ENCODE data around the gene PHF2. TPM values are rescaled to one million over a fixed set of nuclear protein-coding genes. Genes with fewer than 3 reads are reported as not detected.

PHF2 gene
- total and polyA plus RNA-seq, 10 donors: 11.2 to 46.2 (median 31.0) TPM

GRCh38 chr9:93658184-93658925, 82.0 kb downstream of the PHF2 start:
- Histone ChIP-seq H3K27ac (no peak overlapping the region), H3K36me3 (peaks cover 0 to 97% (median 63%) of the 10 kb centered on the region in 6 donors), H3K9me3 (no peaks in the 10 kb centered on the region), H3K27me3 (replicated peaks in 1 of 7) (no peaks in the 10 kb centered on the region), H3K4me1 (no peaks in the 10 kb centered on the region), H3K4me3 (no peak overlapping the region)
- 95 to 99% (median 97%) methylated on average over 9 to 12 of the region's 12 CpGs for WGBS, 5 donors
- no peak for TF ChIP-seq CTCF (IDR thresholded peaks at IDR 0.05 in 8 of 11, conservative IDR thresholded peaks at IDR 0.05 in 3 of 11)
- no peak for TF ChIP-seq POLR2AphosphoS5 (IDR thresholded peaks at IDR 0.05)
- no peak for TF ChIP-seq POLR2A (IDR thresholded peaks at IDR 0.05)
- intact Hi-C loops (cut with DNase I; ENCODE audit: low total_unique reads): no loop called here
- peak; percentile 56 for DNase-seq

GRCh38 chr9:93659044-93659836, 82.9 kb downstream of the PHF2 start:
- 92 to 100% (median 96%) methylated on average over 7 to 12 of the region's 12 CpGs for WGBS, 5 donors
- Histone ChIP-seq H3K27ac (no peak overlapping the region), H3K4me3 (no peak overlapping the region), H3K4me1 (no peaks in the 10 kb centered on the region), H3K36me3 (peaks cover 0 to 97% (median 61%) of the 10 kb centered on the region in 6 donors), H3K27me3 (replicated peaks in 1 of 7) (no peaks in the 10 kb centered on the region), H3K9me3 (no peaks in the 10 kb centered on the region)
- intact Hi-C loops (cut with DNase I; ENCODE audit: low total_unique reads): no loop called here
- TF ChIP-seq POLR2AphosphoS5 (IDR thresholded peaks at IDR 0.05): no peak
- no peak for TF ChIP-seq POLR2A (IDR thresholded peaks at IDR 0.05)
- no peak for TF ChIP-seq CTCF (IDR thresholded peaks at IDR 0.05 in 8 of 11, conservative IDR thresholded peaks at IDR 0.05 in 3 of 11)
- peak; percentile 47 for DNase-seq

DNA sequence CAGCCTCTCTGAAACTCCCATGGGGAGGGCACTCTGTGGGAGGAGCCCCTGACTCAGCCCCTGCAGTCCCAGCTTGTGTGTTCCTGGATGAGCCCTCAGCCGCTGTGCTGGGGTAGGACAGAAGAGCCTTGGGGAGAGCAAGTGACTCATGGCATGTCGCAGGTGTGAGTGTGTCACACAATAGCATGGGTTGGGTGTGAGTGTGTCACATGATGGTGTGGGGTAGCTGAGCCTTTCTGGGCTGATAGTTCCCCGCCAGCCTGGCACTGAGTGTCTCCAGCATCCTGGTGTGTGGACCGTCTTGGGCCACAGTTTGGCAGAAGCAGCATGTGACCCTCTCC, 83.4 kb downstream of the PHF2 start:
- no peaks in the 10 kb centered on the region for H3K27me3 ChIP-seq (replicated peaks in 1 of 7)
- TF ChIP-seq POLR2AphosphoS5 (IDR thresholded peaks at IDR 0.05) (no peak), CTCF (IDR thresholded peaks at IDR 0.05 in 8 of 11, conservative IDR thresholded peaks at IDR 0.05 in 3 of 11) (no peak), POLR2A (IDR thresholded peaks at IDR 0.05) (no peak)
- no peaks in the 10 kb centered on the region for H3K9me3 ChIP-seq
- peak; percentile 60 for DNase-seq
- intact Hi-C loops (cut with DNase I; ENCODE audit: low total_unique reads): no loop called here
- no peak overlapping the region for H3K27ac ChIP-seq
- no peak overlapping the region for H3K4me3 ChIP-seq
- H3K36me3 ChIP-seq: peaks cover 0 to 97% (median 61%) of the 10 kb centered on the region in 6 donors
- H3K4me1 ChIP-seq: no peaks in the 10 kb centered on the region
- 94 to 100% (median 98%) methylated on average over 3 to 4 of the region's 4 CpGs for WGBS, 5 donors

Measured in spleen (tissue), 11 donors.